Activated naive CD8-positive, alpha-beta T cell treated with anti-CD3 and anti-CD28 coated beads, Interleukin-2, amount 50 U/mL, for 16 hours (primary cell): Measurements from ENCODE around the gene PARD6G.

Experiments used
- DNase-seq: peaks from one replicate; pipeline ENCODE4 v3.0.0-alpha.2; 2020; ENCODE audit warnings: low read depth, low spot score

PARD6G gene

DNA sequence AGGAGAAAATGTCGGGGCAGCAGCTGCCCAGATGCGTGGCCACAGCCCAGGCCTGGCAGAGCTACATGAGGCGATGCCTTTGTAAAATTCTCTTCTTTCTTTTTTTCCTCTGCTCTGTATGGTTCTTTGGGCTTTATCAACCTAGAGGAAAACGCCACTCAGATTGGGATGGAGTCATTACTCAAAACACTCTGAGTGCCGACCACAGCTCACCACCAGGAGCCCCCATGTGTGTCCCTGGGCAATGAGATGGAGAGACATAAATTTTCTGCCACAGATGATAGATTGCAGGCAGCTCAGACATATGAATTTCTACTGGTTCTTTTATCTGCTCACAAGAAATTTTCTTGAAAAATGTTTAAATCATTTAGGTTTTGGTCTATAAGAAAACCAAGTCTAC is 56.0 kb downstream of the PARD6G start:
- DNase-seq = no peak

DNA sequence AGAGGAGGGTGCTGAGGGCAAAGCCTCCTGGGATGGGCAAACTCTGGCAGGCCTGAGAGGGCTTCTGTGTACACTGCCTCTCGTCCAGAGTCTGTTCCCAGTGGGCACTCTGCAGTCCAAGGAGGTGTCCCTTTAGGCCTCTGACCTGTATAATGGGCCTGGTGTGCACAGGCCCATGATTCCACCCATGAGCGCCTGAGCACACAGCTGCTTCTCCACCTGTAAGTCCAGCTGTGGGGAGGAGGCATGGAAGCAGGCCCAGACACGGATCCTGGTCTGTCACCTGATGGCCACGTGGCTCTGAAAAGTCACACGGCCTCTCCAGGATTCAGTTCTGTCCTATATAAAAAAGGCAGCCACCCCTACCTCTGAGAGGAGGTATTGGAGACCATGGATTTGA is 57.0 kb downstream of the PARD6G start:
- no peak for DNase-seq

DNA sequence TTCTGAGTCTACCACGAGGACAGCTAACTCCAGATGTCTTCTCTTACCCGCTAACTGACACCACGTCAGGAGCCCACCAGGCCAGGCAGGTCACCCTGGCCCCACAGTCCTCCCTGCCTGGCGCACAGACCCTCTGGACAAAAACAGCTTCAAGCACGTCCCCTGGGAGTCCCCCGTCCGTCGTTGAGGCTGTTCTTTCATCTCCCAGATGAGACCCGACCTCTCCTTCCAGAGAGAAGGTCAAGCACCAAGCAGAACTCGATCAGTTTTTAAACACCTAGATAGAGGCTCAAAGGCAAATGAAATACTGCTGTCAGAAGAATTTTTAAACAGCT is 57.8 kb downstream of the PARD6G start:
- DNase-seq = no peak

DNA sequence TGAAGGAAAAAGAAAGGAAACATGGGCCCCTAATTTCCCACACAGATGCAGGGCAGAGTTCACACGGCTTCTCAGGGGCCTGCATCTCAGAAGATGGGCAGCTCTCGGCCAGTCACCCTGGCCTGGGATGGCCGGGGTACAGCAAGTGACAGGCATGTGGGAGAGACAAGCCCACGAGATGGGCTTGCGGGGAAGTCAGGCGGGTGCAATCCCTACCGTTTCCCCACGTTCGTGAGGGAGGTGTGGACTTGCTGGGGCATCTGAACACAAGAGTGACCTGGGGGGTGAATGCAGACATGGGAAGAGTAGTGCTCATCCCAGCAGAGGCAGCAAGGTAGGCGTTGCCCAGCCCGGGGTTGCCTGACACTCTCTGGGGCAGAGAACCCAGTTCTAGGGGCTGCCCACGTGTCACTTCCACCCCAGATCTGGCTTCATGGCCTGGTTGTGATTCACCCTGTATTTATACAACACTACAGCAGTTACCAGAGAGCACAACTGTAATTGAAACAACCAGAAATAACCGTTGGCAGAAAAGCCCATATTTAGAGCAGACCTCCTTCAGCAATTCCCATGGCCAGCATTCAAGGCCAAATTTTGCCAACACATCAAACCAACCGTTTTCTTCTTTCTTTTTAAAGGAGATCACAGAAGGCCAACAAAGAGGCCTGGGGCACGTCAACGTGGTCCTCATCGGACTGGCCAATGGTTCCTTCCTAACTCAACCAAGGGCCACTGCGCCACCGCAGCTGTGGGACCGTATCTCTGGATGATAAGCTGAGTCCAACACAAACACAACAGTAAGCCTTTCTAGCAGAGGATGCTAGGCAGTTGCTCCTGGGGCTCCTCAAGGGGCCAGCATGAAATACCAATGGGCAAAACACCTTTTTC is 58.4 kb downstream of the PARD6G start:
- DNase-seq = no peak

DNA sequence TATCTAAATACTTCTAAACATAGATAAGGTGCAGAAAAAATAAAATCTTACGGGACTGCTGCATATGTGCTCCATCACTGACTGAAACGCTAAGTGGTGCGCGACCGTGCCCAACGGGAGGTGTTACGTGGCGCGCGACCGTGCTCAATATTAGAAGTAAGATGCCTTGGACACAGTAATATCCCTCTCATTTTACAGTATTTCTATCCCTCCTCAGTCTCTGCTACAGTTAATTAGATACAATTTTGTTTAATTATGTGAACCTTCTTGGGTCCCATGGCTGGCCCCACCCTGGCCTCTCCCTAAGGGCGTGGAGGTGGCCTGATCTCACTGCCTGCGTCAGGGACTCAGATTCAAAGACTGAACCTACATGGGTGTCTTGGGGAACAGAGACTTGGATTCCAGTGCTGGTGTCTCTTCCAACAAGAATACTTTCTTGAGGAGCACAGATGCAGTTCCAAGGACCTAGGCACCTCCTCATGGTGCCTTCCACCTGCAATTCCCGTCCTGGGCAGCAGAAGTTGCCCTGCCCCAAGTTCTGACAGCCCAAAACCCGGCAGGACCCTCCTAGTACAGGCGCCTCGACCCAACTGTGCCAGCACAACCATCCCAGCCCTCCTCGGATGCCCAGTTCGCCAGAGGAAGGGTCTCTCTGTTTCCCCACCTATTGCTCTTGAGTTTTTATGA is 59.2 kb downstream of the PARD6G start:
- DNase-seq = no peak

DNA sequence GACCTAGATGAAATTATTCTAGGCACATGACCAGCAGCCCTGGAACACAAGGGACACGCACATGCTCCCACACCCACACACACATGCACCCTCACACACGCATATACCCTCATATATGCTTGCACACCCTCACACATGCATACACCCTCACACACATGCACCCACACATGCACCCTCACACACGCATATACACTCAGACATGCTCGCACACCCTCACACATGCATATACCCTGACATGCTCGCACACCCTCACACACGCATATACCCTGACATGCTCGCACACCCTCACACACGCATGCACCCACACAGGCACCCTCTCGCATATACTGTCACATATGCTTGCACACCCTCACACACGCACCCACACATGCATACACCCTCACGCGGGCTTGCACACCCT is 61.8 kb downstream of the PARD6G start:
- DNase-seq = no peak

DNA sequence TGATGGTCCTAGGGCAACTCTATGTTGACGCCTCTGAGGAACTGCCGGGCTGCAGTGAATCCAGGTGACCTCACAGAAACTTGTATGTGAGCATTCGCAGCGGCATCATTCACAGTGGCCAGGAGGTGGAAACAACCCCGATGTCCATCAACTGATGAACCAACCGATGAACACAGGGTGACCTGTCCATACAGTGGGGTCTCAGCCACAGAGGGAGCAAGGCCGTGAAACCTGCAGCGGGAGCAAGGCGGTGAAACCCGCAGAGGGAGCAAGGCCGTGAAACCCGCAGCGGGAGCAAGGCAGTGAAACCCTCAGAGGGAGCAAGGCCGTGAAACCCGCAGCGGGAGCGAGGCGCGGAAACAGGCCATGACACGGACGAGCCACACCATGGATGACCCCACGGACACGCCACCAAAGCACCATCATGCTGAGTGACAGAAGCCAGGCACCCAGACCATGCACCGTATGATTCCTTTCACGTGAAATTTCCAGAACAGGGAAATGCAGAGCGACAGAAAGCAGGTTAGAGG is 63.0 kb downstream of the PARD6G start:
- no peak for DNase-seq

DNA sequence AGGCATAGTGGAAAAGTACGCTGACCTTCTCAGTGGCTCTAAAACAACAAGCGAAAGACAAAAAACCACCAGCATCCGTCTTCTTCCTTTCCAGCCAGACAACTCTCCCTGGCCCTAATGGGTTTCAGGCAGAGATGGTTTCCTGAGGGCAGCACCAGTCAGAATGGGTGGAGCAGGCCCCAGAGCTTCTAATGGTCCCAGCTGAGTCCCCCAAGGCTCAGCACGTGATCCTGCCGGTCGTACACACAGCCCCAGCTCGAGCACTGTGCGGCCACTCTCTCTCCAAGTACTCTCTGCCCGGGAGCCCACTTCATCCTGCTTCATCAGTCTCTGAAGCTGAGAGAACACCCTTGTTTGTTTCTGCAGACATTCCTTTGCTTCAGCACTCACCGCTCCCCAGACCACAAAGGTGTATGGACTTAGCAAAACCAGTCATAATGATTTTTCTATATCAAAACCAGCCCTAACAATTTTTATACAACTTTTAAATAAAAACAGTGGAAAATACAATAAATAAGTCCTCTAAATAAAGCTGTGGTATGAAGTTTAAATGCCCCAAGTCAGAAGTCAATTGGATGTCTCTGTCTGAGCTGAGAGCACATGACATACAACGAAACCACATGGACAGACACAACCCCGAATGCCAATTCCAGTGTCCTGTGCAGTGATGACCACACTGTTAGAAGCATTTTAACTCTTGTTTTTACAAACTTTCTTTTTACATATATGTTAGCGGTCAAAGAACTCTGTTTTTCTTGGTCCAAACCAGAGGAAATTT is 63.9 kb downstream of the PARD6G start:
- DNase-seq = no peak

DNA sequence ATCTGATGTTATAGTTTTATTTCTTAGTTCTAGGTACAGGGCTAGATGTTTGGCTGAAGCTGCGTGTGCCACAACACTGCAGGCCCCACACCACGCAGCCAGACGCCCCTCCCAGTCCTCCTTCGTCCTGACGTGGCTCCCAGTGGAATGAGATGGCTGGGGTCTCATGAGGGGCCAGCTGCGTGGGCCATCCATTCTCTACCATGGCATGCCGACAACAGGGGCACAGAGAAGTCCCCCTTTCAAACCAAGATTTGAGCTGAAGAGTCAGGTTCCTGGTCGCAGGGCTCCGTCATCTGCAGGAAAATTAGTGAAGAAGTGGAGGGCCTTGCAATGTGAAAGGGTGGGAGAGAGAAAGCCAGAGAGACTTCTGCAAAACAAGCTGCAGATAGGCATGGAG is 64.5 kb downstream of the PARD6G start:
- no peak for DNase-seq

DNA sequence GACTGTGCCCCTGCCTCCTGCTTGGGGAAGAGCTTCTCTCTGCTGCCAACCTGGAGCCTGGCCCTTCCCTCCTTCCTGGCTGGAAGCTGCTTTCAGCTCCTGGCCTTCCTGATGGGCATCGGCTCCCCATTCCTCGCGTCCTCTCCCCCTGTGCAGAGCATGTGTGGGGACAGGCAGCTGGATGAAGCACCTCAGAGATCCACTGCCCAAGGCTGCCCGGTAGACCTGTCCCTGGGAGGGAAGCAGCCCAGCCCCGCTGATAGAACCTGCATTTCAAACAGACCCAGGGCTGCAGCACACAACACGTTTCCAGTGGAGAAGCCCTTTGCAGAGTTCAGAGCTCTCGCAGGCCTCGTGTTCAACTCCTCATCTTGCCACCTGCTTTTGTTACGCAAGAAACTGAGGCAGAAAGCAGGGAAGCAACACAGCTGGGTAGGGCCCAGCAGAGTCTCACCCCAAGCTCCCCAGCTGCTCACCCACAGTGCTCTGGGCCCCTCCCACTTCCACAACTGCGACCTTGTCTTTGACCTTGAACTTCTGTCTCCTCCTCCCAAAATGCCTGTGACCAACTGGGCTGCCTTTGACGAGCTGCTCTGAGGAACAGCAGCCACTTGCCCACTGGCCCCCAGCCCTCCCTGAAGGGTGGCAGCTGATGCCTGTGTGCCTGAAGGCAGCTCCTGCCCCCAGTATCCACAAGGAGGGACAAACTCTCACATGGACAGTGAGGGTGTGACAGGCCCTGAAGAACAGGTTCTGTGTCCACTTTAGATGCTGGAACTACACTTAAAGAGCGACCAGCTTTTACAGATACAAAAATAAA is 65.5 kb downstream of the PARD6G start:
- no peak for DNase-seq

DNA sequence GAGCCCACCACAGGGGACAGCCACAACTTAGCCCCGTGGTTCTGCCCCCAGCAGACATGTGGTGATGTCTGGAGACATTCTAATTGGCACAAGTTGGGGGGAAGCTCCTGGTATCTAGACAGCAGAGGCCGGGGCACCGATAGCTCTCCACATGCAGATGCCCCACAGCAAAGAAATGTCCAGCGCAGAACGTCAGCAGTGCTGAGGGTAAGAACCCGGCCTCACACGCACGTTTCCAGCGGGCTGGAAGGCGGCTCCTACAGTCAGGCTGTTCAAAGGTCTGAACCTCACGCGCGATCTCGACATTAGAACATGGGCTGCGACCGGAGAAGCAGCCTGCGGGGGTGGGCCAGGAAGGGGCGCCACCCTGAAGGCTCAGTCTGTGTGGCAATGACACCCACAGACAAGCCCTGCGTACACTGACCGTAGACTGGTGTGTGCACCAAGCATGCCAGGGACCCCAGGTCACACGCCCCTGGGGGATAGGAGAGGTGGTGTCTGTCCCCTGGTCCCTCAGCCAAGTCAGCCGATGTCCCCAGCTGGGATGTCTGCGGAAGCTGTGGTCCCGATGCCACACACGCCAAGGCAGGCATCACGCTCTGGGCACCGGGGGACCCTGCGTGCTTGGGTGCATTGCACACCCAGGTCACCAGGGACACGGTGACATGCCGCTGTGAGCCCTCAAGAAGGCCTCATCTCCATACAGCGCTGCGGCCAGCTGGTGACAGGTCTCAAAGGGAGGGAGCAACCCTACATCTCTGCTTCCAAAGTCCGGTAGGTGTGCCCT is 66.3 kb downstream of the PARD6G start:
- DNase-seq = no peak

DNA sequence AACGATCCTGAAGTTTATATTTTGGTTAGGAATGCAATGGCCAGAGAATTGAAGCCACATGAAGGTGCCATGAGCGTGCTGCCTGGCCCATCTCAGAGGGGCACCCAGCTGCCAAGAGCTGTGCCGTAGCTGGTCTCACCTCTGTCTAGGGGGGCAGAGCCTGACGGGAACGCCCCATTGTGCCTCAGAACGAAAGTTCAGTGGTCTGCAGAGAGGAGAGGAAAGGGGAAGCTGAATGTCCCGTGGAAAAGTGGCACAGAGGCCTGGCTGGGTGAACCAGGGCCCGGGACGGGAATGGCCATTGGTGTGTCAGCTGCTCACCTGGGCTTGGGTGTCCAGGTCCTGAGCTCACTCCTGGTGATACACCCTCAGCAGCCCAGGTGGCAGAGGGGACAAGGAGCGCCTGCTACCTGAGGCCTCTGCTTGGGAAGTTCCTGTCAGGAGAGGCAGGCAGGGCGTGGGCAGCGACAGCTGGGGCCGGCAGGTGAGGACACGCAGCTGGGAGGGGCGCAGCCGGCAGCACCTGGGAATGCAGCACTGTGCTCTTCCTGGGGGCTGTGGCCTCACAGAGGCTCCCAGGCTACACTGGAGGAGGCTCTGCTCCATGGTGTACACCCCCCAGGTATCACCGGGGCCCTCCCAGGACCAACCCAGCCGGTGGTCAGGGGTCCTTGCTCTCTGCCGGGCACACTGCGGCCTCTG is 67.3 kb downstream of the PARD6G start:
- no peak for DNase-seq

DNA sequence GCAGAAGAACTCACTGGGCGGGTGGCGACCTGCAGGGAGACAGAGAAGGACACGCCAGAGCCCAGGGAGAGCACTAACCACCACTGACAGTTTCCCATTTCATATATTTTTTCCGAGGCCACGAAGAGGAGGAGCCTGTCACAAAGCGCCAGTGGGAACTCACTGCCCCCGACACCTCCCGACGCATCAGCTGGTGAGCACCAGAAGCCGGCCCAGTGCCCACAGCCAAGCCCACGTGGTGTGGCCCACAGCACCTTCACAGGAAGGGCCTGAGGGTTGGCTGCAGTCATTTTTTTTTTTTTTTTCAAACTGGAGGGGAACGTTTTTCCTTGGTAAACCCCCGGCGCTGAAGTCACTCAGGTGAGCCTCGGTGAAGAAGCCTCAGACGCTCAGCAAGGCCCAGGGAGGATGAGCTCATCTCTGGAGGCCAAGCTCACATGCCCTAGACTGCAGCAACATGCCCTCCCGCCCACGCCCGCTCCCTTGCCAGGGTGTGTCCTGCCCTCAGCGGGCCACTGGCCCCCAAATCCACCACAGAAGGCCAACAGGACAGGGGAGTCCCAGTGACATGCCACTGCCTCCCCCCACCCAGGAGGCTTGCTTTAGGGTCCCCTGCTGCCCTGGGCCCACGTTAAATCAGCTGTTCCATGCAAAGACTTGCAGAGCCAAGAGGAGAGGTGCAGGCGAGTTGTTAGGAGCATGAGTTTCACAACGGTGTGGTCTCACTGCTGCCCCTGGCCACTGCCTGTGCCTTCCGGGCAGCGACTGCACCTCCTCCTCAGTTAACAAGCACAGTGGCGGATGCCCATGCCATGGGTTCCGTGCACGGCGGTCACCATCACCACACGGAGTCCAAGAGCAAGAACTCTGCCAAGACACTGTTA is 68.1 kb downstream of the PARD6G start:
- no peak for DNase-seq

DNA sequence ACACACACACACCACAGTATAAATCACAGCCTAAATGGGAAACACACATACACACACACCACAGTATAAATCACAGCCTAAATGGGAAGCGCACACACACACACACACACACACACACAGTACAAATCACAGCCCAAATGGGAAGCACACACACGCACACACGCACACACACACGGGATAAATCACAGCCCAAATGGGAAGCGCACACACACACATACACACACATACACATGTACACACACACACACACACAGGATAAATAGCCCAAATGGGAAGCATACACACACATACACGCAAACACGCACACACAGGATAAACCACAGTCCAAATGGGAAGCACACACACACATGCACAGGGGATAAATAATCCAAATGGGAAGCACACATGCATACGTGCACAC is 70.2 kb downstream of the PARD6G start:
- no peak for DNase-seq

DNA sequence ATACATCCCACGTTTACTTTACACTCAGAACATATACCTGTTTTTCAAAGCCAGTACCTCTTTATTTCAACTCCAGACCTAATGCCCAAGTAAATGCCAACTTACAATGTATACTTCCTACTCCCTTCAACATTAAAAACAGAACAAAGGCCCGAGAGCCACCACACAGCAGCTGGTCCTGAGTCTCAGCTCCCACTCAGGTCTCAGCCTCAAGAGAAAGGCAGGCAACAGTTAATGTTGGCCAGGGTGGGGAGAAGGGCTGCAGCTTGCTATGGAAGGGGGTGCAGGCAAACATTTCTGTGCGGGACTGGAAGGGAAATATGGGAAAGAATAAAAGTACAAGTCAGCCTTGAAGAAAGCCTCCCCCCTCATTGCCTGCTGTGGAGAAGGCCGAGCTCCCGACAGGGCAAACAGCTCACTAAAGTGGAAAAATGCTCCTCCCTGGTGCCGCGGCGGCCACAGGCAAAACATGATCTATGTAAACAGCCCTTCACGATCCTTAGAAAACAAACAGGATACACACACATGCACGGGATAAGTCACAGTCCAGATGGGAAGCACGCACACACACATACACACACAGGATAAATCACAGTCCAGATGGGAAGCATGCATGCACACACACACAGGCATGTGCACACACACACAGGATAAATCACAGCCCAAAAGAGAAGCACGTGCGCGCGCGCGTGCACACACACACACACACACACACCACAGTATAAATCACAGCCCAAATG is 70.8 kb downstream of the PARD6G start:
- DNase-seq = no peak

DNA sequence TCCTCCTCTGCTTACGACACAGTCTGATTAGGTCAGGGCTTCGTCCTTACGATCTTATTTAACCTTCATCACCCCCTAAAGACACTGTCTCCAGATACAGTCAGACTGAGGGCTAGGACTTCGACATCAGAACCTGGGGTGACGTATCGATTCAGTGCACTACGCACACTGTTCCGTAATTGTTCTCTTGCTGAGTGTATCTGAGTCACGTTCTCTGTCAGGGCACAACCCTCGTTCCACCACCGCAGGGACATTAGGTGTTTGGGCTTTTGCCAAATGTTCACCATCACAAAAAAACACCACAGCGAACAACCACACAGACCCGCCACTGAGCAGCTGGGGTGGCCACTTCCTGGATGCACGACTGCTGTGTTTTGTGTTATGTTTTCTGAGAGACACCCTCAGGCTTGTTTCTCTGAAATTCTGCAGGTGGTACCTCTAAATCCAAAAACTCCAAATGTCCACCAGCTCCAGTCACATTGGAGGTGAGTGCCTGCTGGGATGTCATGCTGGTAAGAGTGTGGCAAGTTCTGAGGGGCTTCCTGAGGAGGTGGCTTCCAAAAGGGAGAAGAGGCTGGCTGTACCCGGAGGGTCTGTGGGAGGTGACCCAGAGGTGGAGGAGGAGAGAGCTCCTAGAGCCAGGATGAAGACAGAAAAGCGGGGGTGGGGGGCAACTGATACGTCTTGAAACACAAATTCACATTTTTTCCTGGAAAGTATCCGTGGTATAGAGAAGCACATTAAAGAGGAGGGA is 71.7 kb downstream of the PARD6G start:
- DNase-seq = no peak

DNA sequence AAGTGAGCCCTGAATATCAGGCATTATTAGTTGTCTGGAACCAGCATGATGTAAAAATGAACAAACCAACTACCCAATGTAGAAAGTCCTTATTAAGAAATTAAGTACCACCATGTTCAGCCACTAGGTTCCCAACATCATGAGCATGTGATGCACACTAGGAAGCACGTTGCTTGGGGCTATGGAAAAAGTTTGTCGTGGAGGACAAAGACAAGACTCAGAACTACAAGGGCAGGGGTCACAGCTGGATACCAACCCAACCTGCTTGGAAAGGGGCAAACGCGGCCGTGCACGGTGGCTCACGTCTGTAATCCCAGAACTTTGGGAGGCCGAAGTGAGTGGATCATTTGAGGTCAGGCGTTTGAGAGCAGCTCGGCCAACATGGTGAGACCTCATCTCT is 74.3 kb downstream of the PARD6G start:
- DNase-seq = no peak

DNA sequence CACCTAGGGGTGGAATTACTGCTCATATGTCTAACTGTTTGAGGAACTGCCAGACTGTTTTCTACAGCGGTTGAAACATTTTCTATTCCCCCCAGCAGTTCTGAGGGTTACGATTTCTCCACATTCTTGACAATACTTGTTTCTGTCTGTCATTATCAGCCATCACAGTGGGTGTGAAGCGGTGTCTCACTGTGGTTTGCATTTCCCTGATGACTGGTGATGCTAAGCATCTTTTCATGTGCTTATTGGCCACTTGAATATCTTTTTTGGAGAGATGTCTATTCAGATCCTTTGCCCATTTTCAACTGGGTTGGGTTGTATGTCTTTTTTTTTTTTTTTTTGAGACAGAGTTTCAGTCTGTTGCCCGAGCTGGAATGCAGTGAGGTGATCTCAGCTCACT is 75.3 kb downstream of the PARD6G start:
- no peak for DNase-seq
